Measurements from ENCODE around the gene P2RY11. TPM values are rescaled to one million over a fixed set of nuclear protein-coding genes. Genes with fewer than 3 reads are reported as not detected.

The P2RY11 gene
- total RNA-seq, 3 donors from 2014 or later, result 14.1 to 18.5 (median 16.9) TPM

DNA sequence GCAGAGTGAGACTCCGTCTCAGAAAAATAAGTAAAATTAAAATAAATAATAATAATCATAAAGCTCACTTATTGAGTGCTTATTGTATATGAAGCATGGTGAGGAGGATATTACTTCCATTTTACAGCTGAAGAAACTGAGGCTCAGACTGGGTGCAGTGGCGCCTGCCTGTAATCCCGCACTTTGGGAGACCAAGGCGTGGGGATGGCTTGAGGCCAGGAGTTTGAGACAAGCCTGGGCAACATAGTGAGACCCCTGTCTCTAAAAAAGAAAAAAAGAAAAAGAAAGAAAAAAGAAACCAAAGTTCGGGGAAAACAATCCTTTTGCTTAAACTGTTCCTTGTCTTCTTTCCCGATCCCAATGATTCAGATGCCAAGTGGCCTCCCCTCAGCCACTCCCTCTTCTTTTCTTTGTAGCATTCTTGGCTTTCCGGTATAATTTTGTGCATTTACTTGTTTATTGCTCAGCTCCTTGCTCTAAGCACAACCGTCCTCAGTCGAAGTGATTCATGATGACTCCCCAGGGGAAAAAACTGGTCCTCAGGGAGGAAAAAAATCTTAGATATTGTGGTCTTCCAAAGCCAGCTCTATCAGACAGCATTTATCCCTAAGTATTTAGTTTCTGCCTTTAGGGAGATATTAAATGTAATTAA is 9.2 kb downstream of the P2RY11 start:
- intact Hi-C loops (cut with DNase I, micrococcal nuclease), result no loop called here
- TF ChIP-seq, protein P1, sequence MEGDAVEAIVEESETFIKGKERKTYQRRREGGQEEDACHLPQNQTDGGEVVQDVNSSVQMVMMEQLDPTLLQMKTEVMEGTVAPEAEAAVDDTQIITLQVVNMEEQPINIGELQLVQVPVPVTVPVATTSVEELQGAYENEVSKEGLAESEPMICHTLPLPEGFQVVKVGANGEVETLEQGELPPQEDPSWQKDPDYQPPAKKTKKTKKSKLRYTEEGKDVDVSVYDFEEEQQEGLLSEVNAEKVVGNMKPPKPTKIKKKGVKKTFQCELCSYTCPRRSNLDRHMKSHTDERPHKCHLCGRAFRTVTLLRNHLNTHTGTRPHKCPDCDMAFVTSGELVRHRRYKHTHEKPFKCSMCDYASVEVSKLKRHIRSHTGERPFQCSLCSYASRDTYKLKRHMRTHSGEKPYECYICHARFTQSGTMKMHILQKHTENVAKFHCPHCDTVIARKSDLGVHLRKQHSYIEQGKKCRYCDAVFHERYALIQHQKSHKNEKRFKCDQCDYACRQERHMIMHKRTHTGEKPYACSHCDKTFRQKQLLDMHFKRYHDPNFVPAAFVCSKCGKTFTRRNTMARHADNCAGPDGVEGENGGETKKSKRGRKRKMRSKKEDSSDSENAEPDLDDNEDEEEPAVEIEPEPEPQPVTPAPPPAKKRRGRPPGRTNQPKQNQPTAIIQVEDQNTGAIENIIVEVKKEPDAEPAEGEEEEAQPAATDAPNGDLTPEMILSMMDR (IDR thresholded peaks at IDR 0.05), result no peak
- H3K36me3 ChIP-seq (ENCODE audit: low read depth), result no peaks in the 10 kb centered on the region
- no peak overlapping the region for H3K4me3 ChIP-seq
- ATAC-seq (no peak), DNase-seq (no peak)
- peaks cover 11% of the 10 kb centered on the region for H3K4me1 ChIP-seq (ENCODE audit: low read depth)
- H3K9me3 ChIP-seq, result no peaks in the 10 kb centered on the region

- Histone ChIP-seq H3K9me3 (no peaks in the 10 kb centered on the region), H3K4me1 (ENCODE audit: low read depth) (peaks cover 11% of the 10 kb centered on the region), H3K36me3 (ENCODE audit: low read depth) (no peaks in the 10 kb centered on the region), H3K4me3 (no peak overlapping the region)
- no peak for DNase-seq
- no peak for ATAC-seq
- TF ChIP-seq, protein P1 (IDR thresholded peaks at IDR 0.05), result no peak
- intact Hi-C loops (cut with DNase I, micrococcal nuclease), result no loop called here
These were observed 10.6 kb downstream of the P2RY11 start for GRCh38 chr19:10122045-10122444.

GRCh38 chr19:10124429-10124828 is 12.9 kb downstream of the P2RY11 start:
- Histone ChIP-seq H3K4me3 (no peak overlapping the region), H3K4me1 (ENCODE audit: low read depth) (peaks cover 6% of the 10 kb centered on the region), H3K9me3 (no peaks in the 10 kb centered on the region), H3K36me3 (ENCODE audit: low read depth) (no peaks in the 10 kb centered on the region)
- TF ChIP-seq, protein P1 (IDR thresholded peaks at IDR 0.05), result no peak
- DNase-seq (no peak), ATAC-seq (no peak)
- intact Hi-C loops (cut with DNase I, micrococcal nuclease), result no loop called here

DNA sequence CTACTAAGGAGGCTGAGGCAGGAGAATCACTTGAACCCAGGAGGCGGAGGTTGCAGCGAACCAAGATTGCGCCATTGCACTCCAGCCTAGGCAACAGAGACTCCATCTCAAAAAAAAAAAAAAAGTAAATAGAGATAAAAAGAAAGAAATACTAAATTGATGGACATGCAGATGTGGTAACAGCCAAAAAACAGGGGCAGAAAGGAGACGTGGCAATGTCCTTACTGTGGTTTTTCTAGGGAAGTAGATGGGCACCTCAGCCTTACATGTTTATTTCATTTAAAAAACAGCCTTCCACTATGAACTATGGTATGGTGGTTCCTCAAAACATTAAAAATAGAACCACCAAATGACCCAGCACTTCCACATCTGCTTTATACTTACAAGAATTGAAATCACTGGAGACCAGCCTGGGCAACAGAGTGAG is 14.7 kb downstream of the P2RY11 start:
- Histone ChIP-seq H3K4me3 (no peak overlapping the region), H3K36me3 (ENCODE audit: low read depth) (no peaks in the 10 kb centered on the region), H3K9me3 (no peaks in the 10 kb centered on the region), H3K4me1 (ENCODE audit: low read depth) (no peaks in the 10 kb centered on the region)
- ATAC-seq (no peak), DNase-seq (no peak)
- intact Hi-C loops (cut with DNase I, micrococcal nuclease), result no loop called here
- TF ChIP-seq, protein P1 (IDR thresholded peaks at IDR 0.05), result no peak

DNA sequence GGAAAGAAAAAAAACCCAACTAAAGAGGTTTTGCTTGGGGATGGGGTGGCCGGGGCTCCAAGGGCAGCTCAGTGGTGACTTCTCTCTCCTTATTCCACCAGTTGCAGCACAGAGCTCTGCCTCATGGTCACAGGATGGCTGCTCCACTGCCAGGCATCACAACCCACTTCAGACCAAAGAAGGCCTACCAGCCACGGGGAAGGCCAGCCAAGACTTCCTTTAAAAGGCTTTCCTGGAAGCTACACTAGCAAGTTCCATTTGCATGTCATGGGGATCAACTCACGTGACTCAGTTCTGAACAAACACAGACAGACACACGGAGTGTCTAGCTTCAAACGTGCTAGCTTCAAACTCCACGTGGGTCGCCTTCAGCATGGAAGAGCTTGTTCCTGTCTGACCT is 21.4 kb downstream of the P2RY11 start:
- Histone ChIP-seq H3K4me3 (no peak overlapping the region), H3K4me1 (ENCODE audit: low read depth) (no peaks in the 10 kb centered on the region), H3K36me3 (ENCODE audit: low read depth) (peaks cover 15% of the 10 kb centered on the region), H3K9me3 (no peaks in the 10 kb centered on the region)
- TF ChIP-seq, protein P1 (IDR thresholded peaks at IDR 0.05), result no peak
- intact Hi-C loops (cut with DNase I, micrococcal nuclease), result no loop called here
- ATAC-seq, result no peak
- no peak for DNase-seq

DNA sequence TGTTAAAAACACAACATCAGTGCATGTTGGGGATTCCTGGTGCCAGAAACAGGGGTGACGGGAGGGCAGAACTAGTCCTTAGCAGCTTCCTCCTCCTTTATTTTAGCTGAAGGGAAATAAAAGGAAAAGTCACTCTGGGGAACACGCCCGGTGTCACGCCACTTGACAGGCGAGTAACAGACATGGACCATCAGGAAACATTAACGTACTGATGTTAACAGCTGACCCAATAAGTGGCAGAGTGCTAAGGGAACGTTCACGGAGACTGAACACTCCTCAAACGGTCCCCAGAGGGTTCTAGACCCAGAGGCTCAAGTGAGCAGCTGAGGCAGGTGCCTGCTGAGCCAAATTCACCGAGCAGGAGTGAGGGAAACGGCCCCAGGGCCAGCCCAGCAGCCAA is 22.1 kb downstream of the P2RY11 start:
- DNase-seq (no peak), ATAC-seq (no peak)
- intact Hi-C loops (cut with DNase I, micrococcal nuclease), result no loop called here
- Histone ChIP-seq H3K4me1 (ENCODE audit: low read depth) (no peaks in the 10 kb centered on the region), H3K9me3 (no peaks in the 10 kb centered on the region), H3K36me3 (ENCODE audit: low read depth) (peaks cover 15% of the 10 kb centered on the region), H3K4me3 (no peak overlapping the region)
- TF ChIP-seq, protein P1 (IDR thresholded peaks at IDR 0.05), result no peak
